ENCODE results near the gene OR14C36.

GRCh38 chr1:248388426-248388825 is 39.9 kb downstream of the OR14C36 start:
- TF ChIP-seq CTCF (IDR thresholded peaks at IDR 0.05), result no peak
- TF ChIP-seq ZFX (IDR thresholded peaks at IDR 0.05; ENCODE audit: borderline replicate concordance), result no peak

Data from 22Rv1 (cell line).